ENCODE measurements around the gene PPM1E.

GRCh38 chr17:58710948-58711552, 44.6 kb upstream of the PPM1E start:
- TF ChIP-seq, protein P1, sequence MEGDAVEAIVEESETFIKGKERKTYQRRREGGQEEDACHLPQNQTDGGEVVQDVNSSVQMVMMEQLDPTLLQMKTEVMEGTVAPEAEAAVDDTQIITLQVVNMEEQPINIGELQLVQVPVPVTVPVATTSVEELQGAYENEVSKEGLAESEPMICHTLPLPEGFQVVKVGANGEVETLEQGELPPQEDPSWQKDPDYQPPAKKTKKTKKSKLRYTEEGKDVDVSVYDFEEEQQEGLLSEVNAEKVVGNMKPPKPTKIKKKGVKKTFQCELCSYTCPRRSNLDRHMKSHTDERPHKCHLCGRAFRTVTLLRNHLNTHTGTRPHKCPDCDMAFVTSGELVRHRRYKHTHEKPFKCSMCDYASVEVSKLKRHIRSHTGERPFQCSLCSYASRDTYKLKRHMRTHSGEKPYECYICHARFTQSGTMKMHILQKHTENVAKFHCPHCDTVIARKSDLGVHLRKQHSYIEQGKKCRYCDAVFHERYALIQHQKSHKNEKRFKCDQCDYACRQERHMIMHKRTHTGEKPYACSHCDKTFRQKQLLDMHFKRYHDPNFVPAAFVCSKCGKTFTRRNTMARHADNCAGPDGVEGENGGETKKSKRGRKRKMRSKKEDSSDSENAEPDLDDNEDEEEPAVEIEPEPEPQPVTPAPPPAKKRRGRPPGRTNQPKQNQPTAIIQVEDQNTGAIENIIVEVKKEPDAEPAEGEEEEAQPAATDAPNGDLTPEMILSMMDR (IDR thresholded peaks at IDR 0.05; ENCODE audit: low read depth, low read length) = peak; percentile 88
- TF ChIP-seq EZH2phosphoT487 (IDR thresholded peaks at IDR 0.05; ENCODE audit: low read depth) = no peak

Data from OCI-LY3 (cell line).